Endothelial cell of umbilical vein (primary cell): ENCODE measurements around the gene WAS. TPM values are rescaled to one million over a fixed set of nuclear protein-coding genes. Genes with fewer than 3 reads are reported as not detected.

Experiments used
- BruUV-seq: library from RNA; stranded (reverse); fragments of 400-500 nt; replicated peaks from 2 replicates; lab custom pipeline; 2021; lab: Mats Ljungman, UMichigan
- CTCF ChIA-PET: fragments of 300-600, 350-600 bp; sonication (Branson Sonifier 250); formaldehyde crosslinking; loops from one replicate; lab custom pipeline; 2021; ENCODE audit warnings: antibody characterized with exemption, inconsistent platforms; lab: Charles Lee
- POLR2A ChIA-PET: fragments of 300-600, 350-600 bp; sonication (Branson Sonifier 250); formaldehyde crosslinking; loops from one replicate; lab custom pipeline; 2021; ENCODE audit warnings: antibody characterized with exemption, inconsistent platforms; lab: Charles Lee
- DNase-seq: peaks from one replicate; pipeline ENCODE4 v3.0.0-alpha.2; 2011; ENCODE audit warnings: low read depth, low spot score
- FAIRE-seq: peaks from 2 replicates; lab custom pipeline; 2011; peaks lifted over from hg19 to GRCh38; lab: Jason Lieb, UNC
- H2AFZ ChIP-seq: 2 replicates; pipeline ENCODE4 v1.6.0; 2012; ENCODE audit warnings: low read depth, low read length, control low read depth, inconsistent platforms
- H3K27ac ChIP-seq: 2 replicates; pipeline ENCODE4 v1.5.1; 2011; ENCODE audit warnings: low read depth, mild to moderate bottlenecking, control low read depth, low read length, moderate library complexity; ENCODE audit not compliant: insufficient read depth
- H3K27me3 ChIP-seq, 2 experiments: 2 replicates each; pipeline versions ENCODE4 v1.6.0 to v1.6.1; 2011; ENCODE audit warnings: low read length in 2 of 2, mixed read lengths in 1 of 2; ENCODE audit not compliant: control insufficient read depth in 2 of 2, insufficient read depth in 2 of 2
- H3K36me3 ChIP-seq, 2 experiments: 2 replicates in 1 of 2; 3 replicates in 1 of 2; pipeline ENCODE4 v1.5.1; 2011; ENCODE audit warnings: low read length in 2 of 2, mild to moderate bottlenecking in 1 of 2, moderate library complexity in 1 of 2; ENCODE audit not compliant: control insufficient read depth in 2 of 2, insufficient read depth in 2 of 2; ENCODE audit errors: extremely low read depth in 1 of 2
- H3K4me1 ChIP-seq: 3 replicates; pipeline ENCODE4 v1.5.1; 2011; ENCODE audit warnings: mild to moderate bottlenecking, low read length; ENCODE audit not compliant: control insufficient read depth, insufficient read depth; ENCODE audit errors: extremely low read depth
- H3K4me2 ChIP-seq: 2 replicates; pipeline ENCODE4 v1.6.1; 2011; ENCODE audit warnings: low read length, control low read depth, mixed read lengths; ENCODE audit not compliant: insufficient read depth
- H3K4me3 ChIP-seq, 3 experiments: fragments of 200-600 bp in 1 of 3; sonication (generic), shearing (Covaris generic) in 1 of 3; replicated peaks in 1 of 3; 2 replicates each; pipeline ENCODE4 v1.5.1; 2011 to 2016; ENCODE audit warnings: control low read depth in 3 of 3, low read length in 3 of 3, mild to moderate bottlenecking in 2 of 3, inconsistent platforms in 1 of 3, low read depth in 1 of 3, moderate library complexity in 1 of 3; ENCODE audit not compliant: insufficient read depth in 1 of 3
- H3K79me2 ChIP-seq: 2 replicates; pipeline ENCODE4 v1.6.0; 2012; ENCODE audit warnings: low read length, inconsistent platforms; ENCODE audit not compliant: control insufficient read depth, insufficient read depth
- H3K9ac ChIP-seq: replicated peaks from 2 replicates; pipeline ENCODE3; 2011; ENCODE audit warnings: low read length, control low read depth; ENCODE audit not compliant: insufficient read depth; ENCODE audit errors: extremely low read depth
- H3K9me1 ChIP-seq: replicated peaks from 3 replicates; pipeline ENCODE4 v1.6.0; 2011; ENCODE audit warnings: mild to moderate bottlenecking, low read length; ENCODE audit not compliant: control insufficient read depth, insufficient read depth; ENCODE audit errors: extremely low read depth
- H3K9me3 ChIP-seq: replicated peaks from 2 replicates; pipeline ENCODE4 v1.5.1; 2012; ENCODE audit warnings: low read length, inconsistent platforms; ENCODE audit not compliant: control insufficient read depth, insufficient read depth
- H4K20me1 ChIP-seq: replicated peaks from 2 replicates; pipeline ENCODE3; 2011; ENCODE audit warnings: mild to moderate bottlenecking, low read length; ENCODE audit not compliant: control insufficient read depth, insufficient read depth; ENCODE audit errors: extremely low read depth
- CTCF ChIP-seq, 2 donors: IDR thresholded peaks; 1 replicate in 1 of 2; 2 replicates in 1 of 2; pipeline ENCODE4 v1.5.1; 2011; ENCODE audit warnings: low read length in 2 of 2, mild to moderate bottlenecking in 2 of 2, moderate library complexity in 2 of 2, control low read depth in 1 of 2, inconsistent platforms in 1 of 2, low read depth in 1 of 2; ENCODE audit not compliant: insufficient read depth in 1 of 2; ENCODE audit errors: extremely low read depth in 1 of 2
- EZH2 ChIP-seq: IDR thresholded peaks from 2 replicates; pipeline ENCODE4 v1.6.1; 2012; ENCODE audit warnings: borderline replicate concordance, low read depth, mild to moderate bottlenecking, moderate library complexity, low read length, inconsistent platforms; ENCODE audit not compliant: severe bottlenecking
- FOS ChIP-seq: IDR thresholded peaks from 2 replicates; pipeline ENCODE4 v1.6.1; 2011; ENCODE audit warnings: mild to moderate bottlenecking, low read length, moderate library complexity, borderline replicate concordance; ENCODE audit not compliant: insufficient read depth
- GATA2 ChIP-seq: IDR thresholded peaks from 2 replicates; pipeline ENCODE4 v1.7.0; 2011; ENCODE audit warnings: low read depth, mild to moderate bottlenecking, moderate library complexity, mixed read lengths, low read length; ENCODE audit not compliant: insufficient read length, insufficient read depth
- JUN ChIP-seq: IDR thresholded peaks from 2 replicates; pipeline ENCODE4 v1.6.1; 2011; ENCODE audit warnings: borderline replicate concordance, low read depth; ENCODE audit not compliant: insufficient read length, insufficient read depth
- MAX ChIP-seq: IDR thresholded peaks from 2 replicates; pipeline ENCODE4 v1.6.1; 2011; ENCODE audit not compliant: insufficient read depth, insufficient read length
- MYC ChIP-seq: IDR thresholded peaks from one replicate; pipeline ENCODE4 v1.6.1; 2011; ENCODE audit warnings: mild to moderate bottlenecking, low read depth, low read length
- POLR2A ChIP-seq: IDR thresholded peaks from 2 replicates; pipeline ENCODE4 v1.6.1; 2012; ENCODE audit warnings: low read depth, mild to moderate bottlenecking, control low read depth, low read length
- POLR2AphosphoS5 ChIP-seq: IDR thresholded peaks from 2 replicates; pipeline ENCODE4 v1.6.1; 2012; ENCODE audit warnings: low read depth, mild to moderate bottlenecking, control low read depth, low read length, moderate library complexity; ENCODE audit not compliant: insufficient read depth
- dilution Hi-C: fragments of 300-500 bp; cut with MboI; formaldehyde crosslinking; loops from one replicate; pipeline ENCODE4 v1.15.0; 2019; ENCODE audit warnings: low sequenced_read_pairs; ENCODE audit not compliant: extremely low pct_ligation_motif_present
- intact Hi-C: fragments of 100-400 bp; cut with micrococcal nuclease; formaldehyde crosslinking; loops from one replicate; pipeline ENCODE4 v1.10.0; 2022
- polyA plus RNA-seq, 4 experiments: library from polyadenylated mRNA; depleted of rRNA in 3 of 4; stranded (reverse) in 3 of 4; unstranded in 1 of 4; fragments of >200 nt; gene quantifications; 2 replicates each; pipeline versions ENCODE4 v1.2.1 to v1.2.3, GENCODE V29; 2011 to 2012; ENCODE audit warnings: missing spikeins in 1 of 4
- total RNA-seq: library from RNA; stranded (reverse); gene quantifications from 2 replicates; pipeline ENCODE4 v1.2.3, GENCODE V29; 2021

Gene WAS
- total and polyA plus RNA-seq, 2 donors (not counting 3 experiments of a cell fraction or from before 2014, with no cell fraction given): 0.73 TPM; not detected in 1

GRCh38 chrX:48694776-48695533 lies 11.4 kb downstream of the WAS start:
- Histone ChIP-seq H3K36me3 (no peaks in the 10 kb centered on the region), H3K9me3 (no peaks in the 10 kb centered on the region), H3K79me2 (peaks cover 18% of the 10 kb centered on the region), H3K4me3 (no peak overlapping the region), H4K20me1 (no peaks in the 10 kb centered on the region), H3K9ac (no peak overlapping the region), H3K27me3 (no peaks in the 10 kb centered on the region), H3K9me1 (no peaks in the 10 kb centered on the region), H3K4me2 (no peak overlapping the region), H3K27ac (no peak overlapping the region), H2AFZ (peak overlapping the region; percentile 54), H3K4me1 (peaks cover 5% of the 10 kb centered on the region)
- dilution Hi-C loops: no loop called here
- DNase-seq: no peak
- ChIA-PET CTCF (interaction anchor here (1.5 kb wide), 1 partner anchor 47 kb away, joined by 5 read pairs; no protein-coding TSS in a partner anchor), POLR2A (no interaction called here)
- no TSS peak for BruUV-seq
- intact Hi-C loops: no loop called here
- no peak for FAIRE-seq
- TF ChIP-seq CTCF (IDR thresholded peaks at IDR 0.05; ENCODE audit: extremely low read depth in 1 of 2, insufficient read depth in 1 of 2, low read depth in 1 of 2, low read length in 2 of 2) (no peak), JUN (no peak), MYC (no peak), EZH2 (no peak), GATA2 (no peak), MAX (no peak), POLR2A (no peak), FOS (no peak), POLR2AphosphoS5 (no peak)
